ENCODE data around the gene ANKRD36. TPM values are rescaled to one million over a fixed set of nuclear protein-coding genes. Genes with fewer than 3 reads are reported as not detected.
A peak's percentile ranks its signal among the peaks of the same experiment; 100 is the strongest.
"Not testable (repeated sequence)": the region's sequence is repeated elsewhere in the genome, so short reads cannot be mapped to it uniquely, and the experiment has no call there.

ANKRD36 gene
- total RNA-seq, 1 experiment from 2014 or later: 2.8 TPM

- DNase-seq (ENCODE audit: low read depth); in situ Hi-C loops (cut with HindIII; ENCODE audit: low pct_unique_long_range_greater_than_20kb, low sequenced_read_pairs): not testable (repeated sequence)
Observed at GRCh38 chr2:97106878-97107277, 6.1 kb upstream of the ANKRD36 start.

- in situ Hi-C loops (cut with HindIII; ENCODE audit: low pct_unique_long_range_greater_than_20kb, low sequenced_read_pairs); DNase-seq (ENCODE audit: low read depth): not testable (repeated sequence)
Observed at GRCh38 chr2:97111246-97111645, 1.7 kb upstream of the ANKRD36 start.

- in situ Hi-C loops (cut with HindIII; ENCODE audit: low pct_unique_long_range_greater_than_20kb, low sequenced_read_pairs): not testable (repeated sequence)
- peak; percentile 83 for DNase-seq (ENCODE audit: low read depth)
Observed at GRCh38 chr2:97112320-97113049, 468 bp upstream of the ANKRD36 start.

GRCh38 chr2:97113882-97114255, 916 bp downstream of the ANKRD36 start:
- DNase-seq (ENCODE audit: low read depth); in situ Hi-C loops (cut with HindIII; ENCODE audit: low pct_unique_long_range_greater_than_20kb, low sequenced_read_pairs): not testable (repeated sequence)

- DNase-seq (ENCODE audit: low read depth); in situ Hi-C loops (cut with HindIII; ENCODE audit: low pct_unique_long_range_greater_than_20kb, low sequenced_read_pairs): not testable (repeated sequence)
Observed at GRCh38 chr2:97129090-97129489, 16.1 kb downstream of the ANKRD36 start.

GRCh38 chr2:97144016-97144415, 31.1 kb downstream of the ANKRD36 start:
- in situ Hi-C loops (cut with HindIII; ENCODE audit: low pct_unique_long_range_greater_than_20kb, low sequenced_read_pairs); DNase-seq (ENCODE audit: low read depth): not testable (repeated sequence)

- DNase-seq (ENCODE audit: low read depth); in situ Hi-C loops (cut with HindIII; ENCODE audit: low pct_unique_long_range_greater_than_20kb, low sequenced_read_pairs): not testable (repeated sequence)
Observed at GRCh38 chr2:97166548-97166947, 53.6 kb downstream of the ANKRD36 start.

- in situ Hi-C loops (cut with HindIII; ENCODE audit: low pct_unique_long_range_greater_than_20kb, low sequenced_read_pairs); DNase-seq (ENCODE audit: low read depth): not testable (repeated sequence)
Observed at GRCh38 chr2:97167938-97168337, 55.0 kb downstream of the ANKRD36 start.

GRCh38 chr2:97168583-97168982, 55.6 kb downstream of the ANKRD36 start:
- in situ Hi-C loops (cut with HindIII; ENCODE audit: low pct_unique_long_range_greater_than_20kb, low sequenced_read_pairs); DNase-seq (ENCODE audit: low read depth): not testable (repeated sequence)

- DNase-seq (ENCODE audit: low read depth); in situ Hi-C loops (cut with HindIII; ENCODE audit: low pct_unique_long_range_greater_than_20kb, low sequenced_read_pairs): not testable (repeated sequence)
Observed at GRCh38 chr2:97180391-97180790, 67.4 kb downstream of the ANKRD36 start.

GRCh38 chr2:97195349-97195748, 82.4 kb downstream of the ANKRD36 start:
- DNase-seq (ENCODE audit: low read depth); in situ Hi-C loops (cut with HindIII; ENCODE audit: low pct_unique_long_range_greater_than_20kb, low sequenced_read_pairs): not testable (repeated sequence)

GRCh38 chr2:97197251-97197650, 84.3 kb downstream of the ANKRD36 start:
- DNase-seq (ENCODE audit: low read depth); in situ Hi-C loops (cut with HindIII; ENCODE audit: low pct_unique_long_range_greater_than_20kb, low sequenced_read_pairs): not testable (repeated sequence)

GRCh38 chr2:97200887-97201286, 87.9 kb downstream of the ANKRD36 start:
- in situ Hi-C loops (cut with HindIII; ENCODE audit: low pct_unique_long_range_greater_than_20kb, low sequenced_read_pairs); DNase-seq (ENCODE audit: low read depth): not testable (repeated sequence)

- in situ Hi-C loops (cut with HindIII; ENCODE audit: low pct_unique_long_range_greater_than_20kb, low sequenced_read_pairs); DNase-seq (ENCODE audit: low read depth): not testable (repeated sequence)
Observed at GRCh38 chr2:97202643-97203250, 89.8 kb downstream of the ANKRD36 start.

- no peak for DNase-seq (ENCODE audit: low read depth)
- in situ Hi-C loops (cut with HindIII; ENCODE audit: low pct_unique_long_range_greater_than_20kb, low sequenced_read_pairs): no loop called here
Observed at GRCh38 chr2:97210325-97210724, 97.4 kb downstream of the ANKRD36 start.

GRCh38 chr2:97215025-97215424, 102.1 kb downstream of the ANKRD36 start:
- in situ Hi-C loops (cut with HindIII; ENCODE audit: low pct_unique_long_range_greater_than_20kb, low sequenced_read_pairs); DNase-seq (ENCODE audit: low read depth): not testable (repeated sequence)

GRCh38 chr2:97230848-97231585, 118.1 kb downstream of the ANKRD36 start:
- in situ Hi-C loops (cut with HindIII; ENCODE audit: low pct_unique_long_range_greater_than_20kb, low sequenced_read_pairs); DNase-seq (ENCODE audit: low read depth): not testable (repeated sequence)

GRCh38 chr2:97232981-97233380, 120.0 kb downstream of the ANKRD36 start:
- DNase-seq (ENCODE audit: low read depth); in situ Hi-C loops (cut with HindIII; ENCODE audit: low pct_unique_long_range_greater_than_20kb, low sequenced_read_pairs): not testable (repeated sequence)

Data from Caki2 (cell line).